Lower leg skin (tissue), 3 donors: ENCODE measurements around the gene CASTOR1.

Source experiments
- CTCF ChIP-seq, 3 donors: fragments of 450-650 bp; IDR thresholded peaks; one replicate each; pipeline ENCODE4 v1.5.1; 2016; ENCODE audit warnings: antibody characterized with exemption in 3 of 3, mild to moderate bottlenecking in 3 of 3, moderate library complexity in 2 of 3
- POLR2A ChIP-seq, 2 donors: fragments of 450-650 bp; IDR thresholded peaks; one replicate each; pipeline ENCODE4 v1.6.1; 2016 to 2017; ENCODE audit warnings: antibody characterized with exemption in 2 of 2, mild to moderate bottlenecking in 1 of 2, moderate library complexity in 1 of 2

DNA sequence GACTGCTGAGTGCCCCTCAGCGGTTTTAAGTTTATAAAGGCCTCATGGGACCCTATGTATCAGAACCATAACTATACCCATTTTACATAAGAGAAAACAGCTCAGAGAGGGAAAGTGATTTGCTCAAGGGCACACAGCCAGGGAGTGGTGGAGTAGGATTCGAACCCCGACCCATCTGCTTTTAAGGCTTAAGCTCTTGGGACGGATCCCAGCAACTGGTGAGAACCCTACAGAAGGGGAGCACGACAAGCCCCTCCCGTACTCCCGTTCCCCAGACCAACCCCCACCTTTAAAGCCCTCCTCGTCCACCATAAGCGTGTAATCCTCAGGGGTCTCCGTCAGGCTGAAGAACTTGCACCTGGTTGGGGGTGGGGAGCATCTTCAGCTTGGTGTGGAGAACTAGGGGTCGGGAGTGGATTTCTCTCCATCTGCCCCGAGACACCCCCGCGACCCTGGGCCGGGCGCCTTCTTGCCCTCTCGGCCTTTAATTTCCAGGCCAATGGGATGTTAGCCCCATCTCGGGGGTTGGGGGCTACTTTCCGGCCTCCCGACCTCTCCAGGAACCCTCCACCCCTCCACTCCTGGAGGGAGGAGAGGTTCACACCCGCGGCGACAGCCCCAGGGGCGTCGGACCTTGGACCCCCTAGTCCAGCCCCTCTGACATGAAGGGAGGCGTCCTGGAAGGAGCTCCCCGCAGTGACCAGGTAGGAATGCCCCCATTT, 725 bp downstream of the CASTOR1 start:
- TF ChIP-seq CTCF (IDR thresholded peaks at IDR 0.05) = no peak
- no peak for TF ChIP-seq POLR2A (IDR thresholded peaks at IDR 0.05)
